Panc1 (cell line): ENCODE measurements around the gene TMCC1. TPM values are rescaled to one million over a fixed set of nuclear protein-coding genes. Genes with fewer than 3 reads are reported as not detected.

Source experiments
- ATAC-seq: fragments of 200-7000 bp; cut with Tn5 transposase; 2 replicates; pipeline ENCODE4 v1.9.1; 2020; ENCODE audit warnings: mild to moderate bottlenecking, moderate library complexity
- BruUV-seq: library from RNA; stranded (reverse); fragments of 400-500 nt; replicated peaks from 2 replicates; lab custom pipeline; 2021; lab: Mats Ljungman, UMichigan
- CTCF ChIA-PET: fragments of 300-600 bp; sonication (Branson Sonifier 250); formaldehyde crosslinking; loops from one replicate; lab custom pipeline; 2022; ENCODE audit warnings: antibody characterized with exemption; lab: Charles Lee
- POLR2A ChIA-PET: fragments of 300-600 bp; sonication (Branson Sonifier 250); formaldehyde crosslinking; loops from one replicate; lab custom pipeline; 2022; ENCODE audit warnings: antibody characterized with exemption; lab: Charles Lee
- DNase-seq: peaks from one replicate; pipeline ENCODE4 v3.0.0-alpha.2; 2010; ENCODE audit warnings: low read depth, low spot score
- H3K27ac ChIP-seq: 2 replicates; pipeline ENCODE4 v1.5.1; 2011; ENCODE audit warnings: mild to moderate bottlenecking, low read length, inconsistent platforms
- H3K27me3 ChIP-seq: fragments of 200-500 bp; sonication (Bioruptor generic); 2 replicates; pipeline ENCODE4 v1.6.0; 2014; ENCODE audit warnings: low read length, inconsistent platforms; ENCODE audit not compliant: control insufficient read depth, insufficient read depth
- H3K36me3 ChIP-seq: fragments of 200-500 bp; sonication (Bioruptor generic); 2 replicates; pipeline ENCODE4 v1.5.1; 2014; ENCODE audit warnings: inconsistent platforms, mild to moderate bottlenecking, low read length, moderate library complexity; ENCODE audit not compliant: control insufficient read depth, insufficient read depth
- H3K4me1 ChIP-seq: 2 replicates; pipeline ENCODE4 v1.5.1; 2011; ENCODE audit warnings: inconsistent platforms, mild to moderate bottlenecking, low read length, moderate library complexity; ENCODE audit not compliant: control insufficient read depth, insufficient read depth
- H3K4me3 ChIP-seq, 2 experiments: 2 replicates each; pipeline ENCODE4 v1.5.1; 2011 to 2012; ENCODE audit warnings: low read depth in 2 of 2, low read length in 2 of 2, mild to moderate bottlenecking in 2 of 2, inconsistent platforms in 1 of 2, moderate library complexity in 1 of 2
- H3K9me3 ChIP-seq: fragments of 200-500 bp; sonication (Bioruptor generic); 2 replicates; pipeline ENCODE4 v1.5.1; 2014; ENCODE audit warnings: low read depth, mild to moderate bottlenecking, inconsistent platforms, low read length, moderate library complexity; ENCODE audit not compliant: control insufficient read depth, insufficient read depth
- CTCF ChIP-seq: fragments of 450-650 bp; IDR thresholded peaks from 2 replicates; pipeline ENCODE4 v1.5.1; 2017; ENCODE audit warnings: mild to moderate bottlenecking
- POLR2AphosphoS5 ChIP-seq: IDR thresholded peaks from 2 replicates; pipeline ENCODE4 v1.6.1; 2012; ENCODE audit warnings: mild to moderate bottlenecking, low read depth, low read length, moderate library complexity
- REST ChIP-seq, 2 experiments: IDR thresholded peaks; 2 replicates each; pipeline ENCODE4 v1.6.1; 2011 to 2012; ENCODE audit warnings: low read depth in 2 of 2, control low read depth in 1 of 2, low read length in 1 of 2, mild to moderate bottlenecking in 1 of 2, moderate library complexity in 1 of 2; ENCODE audit not compliant: insufficient read depth in 1 of 2
- SIN3A ChIP-seq: IDR thresholded peaks from 2 replicates; pipeline ENCODE4 v1.6.1; 2012; ENCODE audit warnings: low read depth, mild to moderate bottlenecking, low read length, moderate library complexity, borderline replicate concordance; ENCODE audit not compliant: insufficient read depth
- TCF7L2 ChIP-seq: IDR thresholded peaks from 2 replicates; pipeline ENCODE4 v1.6.1; 2011; ENCODE audit warnings: mild to moderate bottlenecking, low read depth, low read length, inconsistent platforms
- in situ Hi-C: cut with HindIII; loops from 2 replicates; pipeline ENCODE4 v1.10.0; 2016; ENCODE audit warnings: low sequenced_read_pairs, low pct_unique_long_range_greater_than_20kb
- intact Hi-C: fragments of 100-400 bp; cut with micrococcal nuclease; formaldehyde crosslinking; loops from one replicate; pipeline ENCODE4 v1.10.0; 2022; ENCODE audit not compliant: unreplicated experiment
- total RNA-seq: library from RNA; stranded (reverse); gene quantifications from one replicate; pipeline ENCODE4 v1.2.1, GENCODE V29; 2021; ENCODE audit not compliant: unreplicated experiment

The TMCC1 gene
- total RNA-seq, 1 experiment from 2014 or later, result 33.2 TPM

- H3K27me3 ChIP-seq, result no peaks in the 10 kb centered on the region
- no peaks in the 10 kb centered on the region for H3K9me3 ChIP-seq
- H3K36me3 ChIP-seq, result no peaks in the 10 kb centered on the region
- no peak for TF ChIP-seq POLR2AphosphoS5
- no peak for TF ChIP-seq TCF7L2
- H3K27ac ChIP-seq, result no peak overlapping the region
- ATAC-seq (no peak), DNase-seq (no peak)
- no TSS peak for BruUV-seq
- H3K4me3 ChIP-seq, result no peak overlapping the region
- intact Hi-C loops (no loop called here), in situ Hi-C loops (no loop called here)
- ChIA-PET CTCF (no interaction called here), POLR2A (interaction anchor here (0.6 kb wide), 1 partner anchor 39 kb away, joined by 3 read pairs; no protein-coding TSS in a partner anchor)
- H3K4me1 ChIP-seq, result 0 out of 2 replicates have a peak, but pooled peaks cover 2% of the 10 kb centered on the region
Measured at GRCh38 chr3:129770604-129771003, 122.9 kb downstream of the TMCC1 start.

- no peak overlapping the region for H3K27ac ChIP-seq
- 0 out of 2 replicates have a peak, but pooled peaks cover 2% of the 10 kb centered on the region for H3K4me1 ChIP-seq
- H3K9me3 ChIP-seq, result no peaks in the 10 kb centered on the region
- TF ChIP-seq REST (IDR thresholded peaks at IDR 0.05; ENCODE audit: insufficient read depth in 1 of 2, low read depth in 2 of 2, low read length in 1 of 2) (no peak), POLR2AphosphoS5 (no peak), SIN3A (no peak), CTCF (no peak), TCF7L2 (no peak)
- in situ Hi-C loops (loop anchor here (5.0 kb wide), 1 partner anchor 37 kb away; no protein-coding TSS in a partner anchor), intact Hi-C loops (no loop called here)
- POLR2A ChIA-PET, result no interaction called here
- no peaks in the 10 kb centered on the region for H3K36me3 ChIP-seq
- CTCF ChIA-PET, result no interaction called here
- DNase-seq, result no peak
- H3K4me3 ChIP-seq, result no peak overlapping the region
- no peaks in the 10 kb centered on the region for H3K27me3 ChIP-seq
- ATAC-seq, result no peak
- BruUV-seq, result no TSS peak
Measured at GRCh38 chr3:129769616-129770015, 123.9 kb downstream of the TMCC1 start.

GRCh38 chr3:129768728-129769127 is 124.8 kb downstream of the TMCC1 start:
- TF ChIP-seq POLR2AphosphoS5 (no peak), TCF7L2 (no peak), CTCF (no peak)
- Histone ChIP-seq H3K4me1 (0 out of 2 replicates have a peak, but pooled peaks cover 2% of the 10 kb centered on the region), H3K36me3 (no peaks in the 10 kb centered on the region), H3K27me3 (no peaks in the 10 kb centered on the region), H3K27ac (no peak overlapping the region), H3K9me3 (no peaks in the 10 kb centered on the region), H3K4me3 (no peak overlapping the region)
- ATAC-seq, result no peak
- POLR2A ChIA-PET, result no interaction called here
- intact Hi-C loops (no loop called here), in situ Hi-C loops (loop anchor here (5.0 kb wide), 1 partner anchor 36 kb away; no protein-coding TSS in a partner anchor)
- no TSS peak for BruUV-seq
- no peak for DNase-seq
- CTCF ChIA-PET, result no interaction called here
